H9 (cell line): ENCODE results near the gene MRPL37. TPM values are rescaled to one million over a fixed set of nuclear protein-coding genes. Genes with fewer than 3 reads are reported as not detected.

Source experiments
- DNase-seq: peaks from one replicate; pipeline ENCODE4 v3.0.0-alpha.2; 2017
- H2AFZ ChIP-seq: one replicate; pipeline ENCODE4 v1.6.1; 2013; ENCODE audit warnings: mild to moderate bottlenecking, low read length, control low read depth, moderate library complexity
- H2AK5ac ChIP-seq: 2 replicates; pipeline ENCODE4 v1.6.1; 2013; ENCODE audit warnings: low read length, control low read depth, mixed read lengths; ENCODE audit not compliant: insufficient read length
- H2BK120ac ChIP-seq: one replicate; pipeline ENCODE4 v1.6.1; 2013; ENCODE audit warnings: low read depth, mild to moderate bottlenecking, low read length, control low read depth, inconsistent platforms; ENCODE audit not compliant: poor library complexity, severe bottlenecking
- H2BK12ac ChIP-seq: 2 replicates; pipeline ENCODE4 v1.6.1; 2013; ENCODE audit warnings: low read length, control low read depth, mixed read lengths, low read depth; ENCODE audit not compliant: insufficient read length
- H2BK15ac ChIP-seq: 2 replicates; pipeline ENCODE4 v1.6.1; 2013; ENCODE audit warnings: low read depth, low read length, control low read depth
- H2BK20ac ChIP-seq: one replicate; pipeline ENCODE4 v1.6.1; 2013; ENCODE audit warnings: low read depth, mild to moderate bottlenecking, low read length, control low read depth, inconsistent platforms; ENCODE audit not compliant: poor library complexity, severe bottlenecking
- H2BK5ac ChIP-seq: 2 replicates; pipeline ENCODE4 v1.6.1; 2013; ENCODE audit warnings: low read length, control low read depth, mixed read lengths; ENCODE audit not compliant: insufficient read length
- H3K14ac ChIP-seq: 2 replicates; pipeline ENCODE4 v1.6.1; 2013; ENCODE audit warnings: low read length, control low read depth; ENCODE audit not compliant: insufficient read depth
- H3K18ac ChIP-seq: 2 replicates; pipeline ENCODE4 v1.6.1; 2013; ENCODE audit warnings: low read depth, mild to moderate bottlenecking, mixed read lengths, low read length, control low read depth; ENCODE audit not compliant: insufficient read length
- H3K23ac ChIP-seq: 2 replicates; pipeline ENCODE4 v1.6.1; 2013; ENCODE audit warnings: low read length, control low read depth, mixed read lengths, low read depth; ENCODE audit not compliant: insufficient read length
- H3K23me2 ChIP-seq: 2 replicates; pipeline ENCODE4 v1.6.1; 2013; ENCODE audit warnings: low read depth, mild to moderate bottlenecking, mixed read lengths, low read length, control low read depth; ENCODE audit not compliant: insufficient read length, poor library complexity, severe bottlenecking
- H3K27ac ChIP-seq: 2 replicates; pipeline ENCODE4 v1.5.1; 2013; ENCODE audit warnings: low read length, control low read depth, mixed read lengths, low read depth; ENCODE audit not compliant: insufficient read length
- H3K27me3 ChIP-seq: 2 replicates; pipeline ENCODE4 v1.6.1; 2013; ENCODE audit warnings: low read length, control low read depth, inconsistent platforms; ENCODE audit not compliant: insufficient read depth
- H3K4ac ChIP-seq: 2 replicates; pipeline ENCODE4 v1.6.1; 2013; ENCODE audit warnings: low read depth, mild to moderate bottlenecking, control low read depth, inconsistent platforms, low read length, moderate library complexity
- H3K4me1 ChIP-seq: 2 replicates; pipeline ENCODE4 v1.6.1; 2013; ENCODE audit warnings: low read length, control low read depth, inconsistent platforms; ENCODE audit not compliant: insufficient read depth
- H3K4me2 ChIP-seq: 2 replicates; pipeline ENCODE4 v1.6.1; 2013; ENCODE audit warnings: low read length, control low read depth, mixed read lengths; ENCODE audit not compliant: insufficient read length, insufficient read depth
- H3K56ac ChIP-seq: 2 replicates; pipeline ENCODE4 v1.6.1; 2013; ENCODE audit warnings: low read depth, mild to moderate bottlenecking, mixed read lengths, low read length, control low read depth; ENCODE audit not compliant: insufficient read length
- H3K79me1 ChIP-seq: 2 replicates; pipeline ENCODE4 v1.6.1; 2013; ENCODE audit warnings: low read depth, mild to moderate bottlenecking, moderate library complexity, low read length, control low read depth, inconsistent platforms; ENCODE audit not compliant: insufficient read depth, poor library complexity, severe bottlenecking
- H3K79me2 ChIP-seq: 2 replicates; pipeline ENCODE4 v1.6.1; 2013; ENCODE audit warnings: low read length, control low read depth, inconsistent platforms; ENCODE audit not compliant: insufficient read depth
- H3K9ac ChIP-seq: 2 replicates; pipeline ENCODE4 v1.6.1; 2013; ENCODE audit warnings: low read length, control low read depth, mixed read lengths; ENCODE audit not compliant: insufficient read length; ENCODE audit errors: extremely low read depth
- H3K9me3 ChIP-seq: one replicate; pipeline ENCODE4 v1.6.1; 2013; ENCODE audit warnings: low read depth, low read length, inconsistent platforms; ENCODE audit not compliant: control insufficient read depth
- H3T11ph ChIP-seq: one replicate; pipeline ENCODE4 v1.6.1; 2013; ENCODE audit warnings: mild to moderate bottlenecking, low read length, control low read depth, inconsistent platforms
- H4K20me1 ChIP-seq: one replicate; pipeline ENCODE4 v1.6.1; 2013; ENCODE audit not compliant: control insufficient read depth, insufficient read length, insufficient read depth
- H4K5ac ChIP-seq: 2 replicates; pipeline ENCODE4 v1.6.1; 2013; ENCODE audit warnings: low read depth, mild to moderate bottlenecking, mixed read lengths, low read length, control low read depth; ENCODE audit not compliant: insufficient read length
- H4K8ac ChIP-seq: replicated peaks from 2 replicates; pipeline ENCODE4 v1.6.1; 2013; ENCODE audit warnings: low read length, control low read depth, mixed read lengths, low read depth; ENCODE audit not compliant: insufficient read length
- H4K91ac ChIP-seq: 2 replicates; pipeline ENCODE4 v1.6.1; 2013; ENCODE audit warnings: low read depth, mild to moderate bottlenecking, moderate library complexity, mixed read lengths, low read length, control low read depth; ENCODE audit not compliant: insufficient read length
- H3K27ac Mint-ChIP-seq, 3 experiments: 2 replicates in 2 of 3; 3 replicates in 1 of 3; pipeline ENCODE4 v1.8.0; 2020 to 2021; ENCODE audit warnings: mixed read lengths in 3 of 3, mild to moderate bottlenecking in 1 of 3, moderate library complexity in 1 of 3
- H3K27me3 Mint-ChIP-seq: 2 replicates; pipeline ENCODE4 v1.8.0; 2021; ENCODE audit warnings: low read depth, mild to moderate bottlenecking, moderate library complexity, mixed read lengths
- H3K36me3 Mint-ChIP-seq, 3 experiments: 2 replicates in 2 of 3; 3 replicates in 1 of 3; pipeline ENCODE4 v1.8.0; 2020 to 2021; ENCODE audit warnings: low read depth in 3 of 3, mixed read lengths in 3 of 3; ENCODE audit not compliant: insufficient read depth in 1 of 3
- H3K4me1 Mint-ChIP-seq, 2 experiments: 2 replicates each; pipeline ENCODE4 v1.8.0; 2020; ENCODE audit warnings: mixed read lengths in 2 of 2
- H3K4me3 Mint-ChIP-seq, 2 experiments: 2 replicates in 1 of 2; 3 replicates in 1 of 2; pipeline ENCODE4 v1.8.0; 2020 to 2021; ENCODE audit warnings: mild to moderate bottlenecking in 2 of 2, mixed read lengths in 2 of 2, moderate library complexity in 1 of 2
- H3K9me3 Mint-ChIP-seq, 2 experiments: 2 replicates in 1 of 2; 3 replicates in 1 of 2; pipeline ENCODE4 v1.8.0; 2020; ENCODE audit warnings: mild to moderate bottlenecking in 2 of 2, mixed read lengths in 2 of 2, moderate library complexity in 1 of 2
- WGBS: extraction: QIAGEN DNeasy Blood & Tissue Kit; methylation state at CpG from one replicate; pipeline ENCODE4 v1.1.7; 2013; ENCODE audit warnings: missing lambda C conversion rate, low lambda C conversion rate, mixed read lengths; ENCODE audit not compliant: insufficient read length; ENCODE audit errors: extremely low coverage; 5-methylcytosine and 5-hydroxymethylcytosine counted together
- total RNA-seq: library from RNA; stranded (reverse); gene quantifications from 2 replicates; pipeline ENCODE4 v1.2.1, GENCODE V29; 2021
- TF ChIP-seq, protein P1 (sequence below): fragments of 200-600 bp; sonication (generic); conservative IDR thresholded peaks from 3 replicates; pipeline ENCODE4 v1.8.0; 2021; ENCODE audit warnings: antibody characterized with exemption, mild to moderate bottlenecking

MRPL37 gene
- total RNA-seq, 1 experiment from 2014 or later: 123 TPM

DNA sequence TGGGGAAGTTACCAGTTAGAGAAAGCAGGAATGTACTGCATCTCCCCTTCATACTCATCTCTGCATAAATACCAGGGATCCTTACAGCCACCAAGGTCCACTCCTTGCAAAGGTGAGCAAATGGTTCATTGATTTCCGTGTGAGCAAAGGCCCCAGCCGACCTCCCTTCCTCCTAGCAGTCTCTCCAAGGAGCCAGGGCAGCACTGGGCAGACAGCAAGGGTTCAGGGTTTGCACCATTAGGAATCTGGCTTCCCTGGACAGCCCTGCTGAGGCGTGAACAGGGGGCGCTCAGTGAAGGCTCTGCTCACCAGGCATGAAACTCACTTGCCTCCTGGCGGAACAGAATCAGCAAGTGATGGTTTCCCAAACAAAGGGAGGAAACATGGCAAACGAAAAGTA, 65.7 kb downstream of the MRPL37 start:
- Histone ChIP-seq H2BK120ac (no peak overlapping the region), H3T11ph (no peak overlapping the region), H2AFZ (no peak overlapping the region), H4K8ac (no peak overlapping the region), H3K79me2 (no peaks in the 10 kb centered on the region), H3K9ac (no peak overlapping the region), H2BK5ac (no peak overlapping the region), H3K23ac (no peak overlapping the region), H3K14ac (no peak overlapping the region), H2BK12ac (no peak overlapping the region), H2BK15ac (no peak overlapping the region), H3K23me2 (no peaks in the 10 kb centered on the region), H2AK5ac (no peak overlapping the region), H3K4me1 (no peaks in the 10 kb centered on the region), H2BK20ac (no peak overlapping the region), H4K5ac (no peak overlapping the region), H3K4ac (no peak overlapping the region), H3K79me1 (peaks cover 5% of the 10 kb centered on the region), H3K18ac (no peak overlapping the region), H3K27me3 (no peaks in the 10 kb centered on the region), H3K56ac (no peak overlapping the region), H3K27ac (no peak overlapping the region), H3K9me3 (no peaks in the 10 kb centered on the region), H4K91ac (no peak overlapping the region), H4K20me1 (no peaks in the 10 kb centered on the region), H3K4me2 (no peak overlapping the region)
- no peak overlapping the region for H3K4me3 Mint-ChIP-seq
- TF ChIP-seq, protein P1, sequence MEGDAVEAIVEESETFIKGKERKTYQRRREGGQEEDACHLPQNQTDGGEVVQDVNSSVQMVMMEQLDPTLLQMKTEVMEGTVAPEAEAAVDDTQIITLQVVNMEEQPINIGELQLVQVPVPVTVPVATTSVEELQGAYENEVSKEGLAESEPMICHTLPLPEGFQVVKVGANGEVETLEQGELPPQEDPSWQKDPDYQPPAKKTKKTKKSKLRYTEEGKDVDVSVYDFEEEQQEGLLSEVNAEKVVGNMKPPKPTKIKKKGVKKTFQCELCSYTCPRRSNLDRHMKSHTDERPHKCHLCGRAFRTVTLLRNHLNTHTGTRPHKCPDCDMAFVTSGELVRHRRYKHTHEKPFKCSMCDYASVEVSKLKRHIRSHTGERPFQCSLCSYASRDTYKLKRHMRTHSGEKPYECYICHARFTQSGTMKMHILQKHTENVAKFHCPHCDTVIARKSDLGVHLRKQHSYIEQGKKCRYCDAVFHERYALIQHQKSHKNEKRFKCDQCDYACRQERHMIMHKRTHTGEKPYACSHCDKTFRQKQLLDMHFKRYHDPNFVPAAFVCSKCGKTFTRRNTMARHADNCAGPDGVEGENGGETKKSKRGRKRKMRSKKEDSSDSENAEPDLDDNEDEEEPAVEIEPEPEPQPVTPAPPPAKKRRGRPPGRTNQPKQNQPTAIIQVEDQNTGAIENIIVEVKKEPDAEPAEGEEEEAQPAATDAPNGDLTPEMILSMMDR: no peak
- DNase-seq: no peak
- 0 out of 7 replicates have a peak overlapping the region, but pooled peaks of 2 of the 3 experiments have one; percentile 23 to 55 for H3K27ac Mint-ChIP-seq
- H3K36me3 Mint-ChIP-seq: peaks cover 5 to 8% (median 7%) of the 10 kb centered on the region in 3 experiments; a peak in 5 of 7 replicates
- no peaks in the 10 kb centered on the region for H3K27me3 Mint-ChIP-seq
- H3K4me1 Mint-ChIP-seq: peaks cover 3 to 4% of the 10 kb centered on the region in 2 experiments; a peak in 3 of 4 replicates
- no CpG with 5 or more reads among the region's 6 CpGs for WGBS
- no peaks in the 10 kb centered on the region for H3K9me3 Mint-ChIP-seq
